Vagina (tissue), 2 donors: ENCODE results near the gene MAB21L3.

Experiments
- CTCF ChIP-seq, 3 experiments: fragments of 450-650 bp in 2 of 3; fragments of 200-600 bp in 1 of 3; sonication (generic) in 1 of 3; IDR thresholded peaks; one replicate each; pipeline ENCODE4 v1.5.1; 2017 to 2019; ENCODE audit warnings: antibody characterized with exemption in 3 of 3, mild to moderate bottlenecking in 2 of 3, moderate library complexity in 2 of 3
- POLR2A ChIP-seq, 2 donors: fragments of 450-650 bp; IDR thresholded peaks; one replicate each; pipeline ENCODE4 v1.6.1; 2017; ENCODE audit warnings: antibody characterized with exemption in 2 of 2, mild to moderate bottlenecking in 2 of 2, moderate library complexity in 2 of 2
- POLR2AphosphoS5 ChIP-seq, 2 donors: sonication (generic); formaldehyde crosslinking; IDR thresholded peaks; one replicate each; pipeline ENCODE4 v1.9.0; 2017; ENCODE audit warnings: antibody characterized with exemption in 2 of 2, mild to moderate bottlenecking in 2 of 2, low read depth in 1 of 2; ENCODE audit not compliant: insufficient read depth in 1 of 2

GRCh38 chr1:116089870-116090269 lies 21.3 kb upstream of the MAB21L3 start:
- TF ChIP-seq CTCF (IDR thresholded peaks at IDR 0.05) (no peak), POLR2AphosphoS5 (IDR thresholded peaks at IDR 0.05; ENCODE audit: insufficient read depth in 1 of 2, low read depth in 1 of 2) (no peak), POLR2A (IDR thresholded peaks at IDR 0.05) (no peak)
